Fibroblast of peridontal ligament (primary cell): ENCODE results near the gene ITPR2.

Source experiments
- DNase-seq: peaks from one replicate; pipeline ENCODE4 v3.0.0-alpha.2; 2010; ENCODE audit errors: extremely low read depth

Gene ITPR2

DNA sequence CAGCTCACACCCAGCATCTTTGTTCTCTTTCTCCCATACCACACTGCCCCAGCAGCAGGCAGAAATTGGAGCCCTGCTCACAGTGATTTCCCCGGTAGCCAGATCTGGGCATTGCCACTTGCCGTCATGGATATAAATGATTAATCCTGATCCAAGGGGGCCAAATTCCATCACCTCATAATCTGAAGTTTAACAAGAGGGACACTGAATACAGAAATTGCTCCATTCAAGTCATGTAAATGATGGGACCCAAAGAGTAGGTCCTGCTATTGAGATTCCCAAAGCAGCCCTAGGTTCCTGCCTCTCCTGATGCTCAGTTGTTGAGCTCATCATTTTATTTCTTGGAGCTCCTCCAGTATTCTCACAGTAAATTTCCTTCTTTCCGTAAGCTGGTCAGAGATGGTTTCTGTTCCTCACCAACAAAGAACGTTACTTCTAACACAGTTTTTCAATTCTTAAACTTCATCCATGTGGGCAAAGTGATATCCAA, 11.7 kb downstream of the ITPR2 start:
- peak; percentile 43 for DNase-seq

DNA sequence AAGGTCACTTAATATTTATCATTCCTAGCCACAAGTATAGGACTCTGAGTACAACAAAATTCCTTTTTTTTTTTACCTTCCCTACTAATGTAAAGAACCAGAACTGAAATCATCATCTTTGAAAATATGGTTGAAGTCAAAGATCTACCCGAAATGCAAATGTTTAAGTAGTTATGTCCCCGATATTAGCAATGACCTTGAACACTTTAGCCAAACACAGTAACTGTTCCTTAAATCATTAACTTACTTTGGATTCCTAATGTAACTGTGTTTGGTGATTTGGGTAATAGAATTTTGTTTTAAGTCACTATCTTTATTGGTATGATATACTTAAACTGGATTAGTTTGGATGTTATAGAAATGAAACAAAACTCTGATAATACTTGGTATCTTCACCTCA, 14.4 kb downstream of the ITPR2 start:
- no peak for DNase-seq

DNA sequence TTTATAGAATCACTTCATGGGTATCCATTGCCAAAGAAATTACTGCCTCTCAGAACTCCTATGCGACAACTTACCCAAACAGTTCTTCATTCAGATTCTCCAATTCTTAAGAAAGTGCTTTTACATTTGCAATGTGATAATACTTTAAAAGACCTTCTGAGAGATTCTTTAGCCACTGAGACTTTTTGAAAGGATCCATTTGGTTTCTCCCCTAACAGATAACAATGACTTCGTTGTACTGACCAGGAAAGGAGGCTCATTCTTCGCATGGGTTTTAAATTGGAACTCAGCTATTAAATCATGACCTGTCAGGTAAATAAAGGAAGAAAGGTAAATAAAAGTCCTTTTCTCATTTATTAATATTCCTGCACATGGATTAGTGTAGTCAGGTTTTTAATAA, 14.8 kb downstream of the ITPR2 start:
- no peak for DNase-seq

DNA sequence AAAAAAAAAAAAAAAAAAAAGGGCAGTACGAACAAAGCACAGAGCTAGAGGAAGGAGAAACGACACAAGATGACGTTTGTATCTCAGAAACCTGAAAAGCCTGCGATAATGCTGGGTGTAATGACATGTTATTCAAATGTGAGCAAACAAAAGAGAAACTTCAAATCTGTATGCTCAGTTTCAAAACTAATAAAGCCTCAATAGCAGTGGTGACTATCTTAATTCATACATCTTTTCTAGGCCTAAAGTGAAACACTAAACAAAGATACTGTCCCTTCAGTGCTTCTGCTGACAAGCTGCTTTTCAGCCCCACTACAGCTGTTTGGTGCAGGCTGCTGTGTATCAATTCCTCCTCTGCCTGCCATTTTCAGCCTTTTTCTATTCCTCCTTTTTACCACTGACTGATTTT, 15.8 kb downstream of the ITPR2 start:
- DNase-seq = no peak

DNA sequence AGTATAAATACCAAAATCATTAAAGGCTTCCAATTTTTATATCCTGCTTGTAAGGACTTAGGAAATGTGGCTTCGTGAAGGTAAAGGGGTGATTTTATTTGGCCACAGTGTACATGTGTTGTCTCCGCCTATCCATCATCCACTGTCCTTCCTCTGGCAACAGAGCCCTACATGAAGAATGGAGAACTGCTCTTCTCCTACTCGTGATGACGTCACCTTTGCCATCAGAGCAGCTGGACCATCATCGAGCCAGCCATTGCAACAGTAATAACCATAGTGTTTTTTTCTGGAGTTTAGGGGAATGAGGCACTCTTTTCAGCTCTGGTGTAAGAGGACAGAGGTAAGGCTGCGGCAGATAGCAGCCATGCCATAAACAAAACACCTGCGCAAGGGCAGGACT, 19.2 kb downstream of the ITPR2 start:
- no peak for DNase-seq

DNA sequence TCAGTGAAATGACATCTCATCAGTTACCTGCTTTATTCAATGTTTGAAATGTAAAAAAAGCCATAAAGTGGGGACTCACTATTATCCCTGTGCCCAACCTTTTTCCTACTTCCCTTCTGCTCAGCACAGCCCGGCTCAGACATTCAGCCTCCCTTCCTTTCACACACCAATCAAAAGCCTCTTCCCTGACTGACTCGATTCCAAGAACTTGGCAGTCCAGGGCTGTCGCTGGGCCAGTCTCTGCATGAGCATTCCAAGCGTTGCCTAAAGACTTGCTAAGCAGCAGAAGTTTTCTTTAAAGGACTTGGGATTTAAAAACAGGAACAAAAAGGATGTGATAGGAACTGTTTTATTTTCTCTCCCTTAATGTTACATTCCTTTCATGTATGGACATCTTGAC, 22.7 kb downstream of the ITPR2 start:
- DNase-seq = peak; percentile 91

DNA sequence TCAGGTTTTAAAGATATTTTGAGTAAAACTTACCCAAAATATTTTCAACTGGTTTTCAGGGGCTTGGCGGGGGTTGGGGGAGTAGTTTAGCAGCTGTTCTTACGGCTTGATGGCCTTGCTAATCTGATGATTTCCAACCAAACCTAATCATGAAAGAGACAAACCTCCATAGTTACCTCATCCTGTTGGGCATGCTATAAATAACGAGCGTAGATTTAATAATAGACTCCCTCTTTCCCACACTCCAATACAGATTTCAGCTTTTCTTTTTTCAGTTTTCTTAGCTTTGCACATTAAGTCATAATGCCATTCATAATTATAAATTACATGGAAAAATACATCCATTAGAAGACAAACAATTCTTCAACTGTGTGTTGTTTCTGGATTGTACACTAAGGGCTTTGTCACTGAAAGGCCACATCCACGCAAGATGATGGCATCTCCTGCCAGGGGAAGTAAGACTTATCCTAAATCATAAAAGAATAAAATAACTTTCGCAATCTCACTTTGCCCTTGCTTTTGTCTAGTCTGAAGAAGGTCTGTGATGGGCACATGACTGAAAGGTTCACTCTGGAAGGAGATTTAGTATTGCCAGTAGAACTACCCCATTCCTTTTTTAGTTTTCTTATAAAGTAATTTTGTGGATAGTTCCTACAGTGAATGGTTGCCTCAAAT, 23.2 kb downstream of the ITPR2 start:
- no peak for DNase-seq

DNA sequence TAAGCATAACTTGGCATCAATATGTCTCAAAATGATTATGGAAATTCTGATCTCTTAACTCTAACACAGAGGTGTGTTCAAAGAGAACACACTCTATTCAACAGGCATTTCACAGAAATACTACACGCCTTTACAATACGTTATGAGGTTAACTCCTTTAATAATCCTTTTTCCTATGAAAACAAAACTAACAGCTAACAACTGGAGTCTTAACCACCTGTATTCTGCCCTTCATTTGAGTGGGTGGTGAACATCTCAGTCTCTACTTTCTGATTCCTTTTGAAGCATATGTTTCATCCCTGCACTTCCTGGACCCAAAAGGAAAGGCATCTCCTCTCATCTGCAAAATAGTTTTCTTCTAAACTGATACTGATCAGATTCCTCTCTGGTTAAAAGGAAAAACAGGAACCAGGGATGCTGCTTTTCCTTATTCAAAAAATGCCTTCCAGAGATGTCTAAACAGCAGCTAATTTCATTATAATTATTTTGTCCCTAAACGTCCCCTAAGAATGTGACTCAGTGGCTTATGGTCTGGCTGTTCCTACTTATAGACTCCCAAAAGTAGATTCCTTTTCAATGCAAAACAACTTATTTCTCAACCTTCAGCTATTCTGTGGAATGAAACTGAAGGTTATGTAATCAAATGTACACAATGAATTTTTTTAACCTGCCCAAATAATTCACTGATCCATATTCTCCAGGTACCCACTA, 24.1 kb downstream of the ITPR2 start:
- DNase-seq = no peak

DNA sequence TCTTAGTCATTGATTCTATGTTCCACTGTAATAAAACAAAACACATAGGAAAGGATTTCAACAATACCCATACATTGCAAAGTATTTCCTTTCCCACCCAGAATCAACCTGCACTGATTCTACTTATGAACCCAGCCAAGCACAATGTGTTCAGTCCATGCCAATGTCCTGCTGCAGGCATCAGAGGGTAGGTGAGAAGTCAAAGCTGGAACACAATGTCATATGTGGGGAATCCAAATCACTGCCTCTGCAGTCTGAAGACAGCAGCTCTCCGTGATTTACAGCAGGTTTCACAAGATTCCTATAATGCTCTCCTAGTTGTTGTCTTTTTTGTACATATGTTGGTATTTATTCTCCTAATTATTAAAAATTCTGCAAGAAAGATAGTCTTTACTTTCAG, 25.7 kb downstream of the ITPR2 start:
- no peak for DNase-seq

DNA sequence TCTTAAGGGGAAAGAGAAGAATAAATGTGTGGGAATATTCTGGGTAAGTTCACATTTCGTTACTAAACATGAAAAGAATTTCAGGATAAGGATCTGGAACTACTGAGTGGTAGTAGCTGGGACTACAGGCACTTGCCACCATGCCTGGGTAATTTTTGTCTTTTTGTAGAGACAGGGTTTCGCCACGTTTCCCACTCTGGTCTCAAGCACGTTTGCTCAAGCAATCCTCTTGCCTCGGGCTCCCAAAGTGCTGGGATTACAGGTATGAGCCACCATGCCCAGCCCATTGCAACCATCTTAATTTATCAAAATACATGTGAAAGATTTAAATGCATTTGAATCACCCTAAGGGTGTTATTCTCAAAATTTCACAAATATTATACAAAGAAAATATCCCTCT, 26.4 kb downstream of the ITPR2 start:
- no peak for DNase-seq

DNA sequence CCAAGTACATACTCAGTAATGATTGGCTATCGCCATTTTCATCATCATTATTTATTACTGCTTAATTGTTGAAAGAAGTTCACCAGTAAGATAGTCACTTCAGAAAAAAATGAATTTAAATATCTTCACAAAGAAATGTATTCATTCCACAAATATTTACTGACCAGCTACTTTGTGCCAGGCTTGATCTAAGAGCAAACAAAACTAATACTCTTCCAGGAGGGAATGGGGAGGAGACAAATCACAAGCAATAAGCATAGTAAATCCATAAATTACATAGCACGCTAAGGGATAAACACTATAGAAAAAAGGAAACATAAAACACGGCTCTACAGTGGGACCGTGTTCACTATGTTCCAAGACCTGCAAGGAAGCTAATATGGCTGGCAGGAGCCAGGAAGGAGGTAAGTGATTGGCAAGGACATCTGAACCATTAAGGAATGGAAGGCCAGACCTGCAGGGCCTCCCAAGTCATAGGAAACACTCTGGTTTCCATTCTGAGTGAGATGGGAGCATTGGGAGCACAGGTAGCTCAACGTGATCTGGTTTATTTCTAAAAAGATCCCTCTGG, 27.5 kb downstream of the ITPR2 start:
- DNase-seq = no peak

DNA sequence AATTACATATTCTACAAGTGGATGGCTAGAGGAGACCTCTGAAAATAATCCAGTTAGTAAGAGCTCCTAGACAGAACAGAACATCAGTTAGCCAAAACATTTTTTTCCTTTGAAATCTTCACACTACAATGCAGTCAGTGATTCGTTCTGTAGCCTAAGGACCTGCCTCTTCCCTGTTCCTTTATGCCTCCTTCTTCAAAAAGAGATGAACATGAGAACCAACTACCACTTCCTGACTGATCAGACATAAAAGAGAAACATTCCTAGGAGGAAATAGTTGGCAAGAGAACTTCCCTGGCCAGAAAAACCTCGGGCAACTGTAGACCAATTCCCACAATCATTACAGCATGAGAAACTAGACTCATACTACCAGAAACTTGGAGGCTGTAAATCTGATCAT, 29.4 kb downstream of the ITPR2 start:
- peak; percentile 65 for DNase-seq

DNA sequence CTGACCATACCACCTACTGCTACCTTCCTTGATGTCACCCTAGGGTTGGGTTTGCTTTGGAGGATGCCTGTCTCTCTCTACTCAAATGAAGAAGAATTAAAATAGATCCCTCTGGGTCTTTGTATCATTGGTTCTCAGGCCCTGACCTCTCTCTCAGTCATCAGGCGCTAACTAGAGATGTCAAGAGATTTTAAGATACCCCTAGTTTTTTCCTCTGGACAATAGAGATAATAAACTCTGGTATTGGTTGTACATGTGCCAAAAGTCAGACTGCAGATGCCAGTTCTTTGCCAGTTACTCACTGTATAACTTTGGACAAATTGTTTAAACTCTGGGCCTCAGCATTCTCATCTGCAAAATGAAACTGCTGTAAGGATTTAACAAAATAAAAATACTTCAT, 31.5 kb downstream of the ITPR2 start:
- no peak for DNase-seq

DNA sequence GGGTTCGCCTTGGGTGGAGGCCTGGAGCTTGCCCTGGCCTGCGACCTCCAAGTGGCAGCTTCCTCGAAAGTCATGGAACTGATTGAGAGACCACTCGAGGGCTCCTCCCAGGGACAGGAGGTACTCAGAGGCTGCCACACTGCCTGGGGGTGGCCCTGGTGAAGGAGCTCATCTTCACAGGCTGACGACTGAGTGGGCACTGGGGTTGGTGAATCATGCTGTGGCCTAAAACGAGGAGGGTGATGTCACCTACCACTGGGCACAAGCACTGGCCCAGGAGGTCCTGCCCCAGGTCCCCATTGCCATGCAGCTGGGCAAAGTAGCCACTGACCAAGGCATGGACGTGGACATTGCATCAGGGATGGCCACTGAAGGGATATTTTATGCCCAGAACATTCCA, 32.1 kb downstream of the ITPR2 start:
- no peak for DNase-seq

DNA sequence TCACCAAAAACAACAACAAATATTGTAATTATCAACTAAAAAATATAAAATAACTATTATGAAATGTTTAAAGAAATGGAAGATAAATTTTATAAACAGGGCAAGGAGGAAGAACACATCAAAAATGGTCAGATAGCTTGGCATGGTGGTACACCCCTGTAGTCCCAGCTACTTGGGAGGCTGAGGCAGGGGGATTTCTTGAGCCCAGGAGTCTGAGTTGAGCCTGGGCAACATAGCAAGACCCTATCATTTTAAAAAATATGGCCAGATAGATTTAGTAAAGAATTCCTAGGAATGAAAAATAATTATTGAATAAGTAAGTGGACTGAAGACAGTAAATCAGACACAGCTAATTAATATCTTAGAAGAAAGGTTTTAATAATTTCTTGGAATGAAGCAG, 32.6 kb downstream of the ITPR2 start:
- no peak for DNase-seq

DNA sequence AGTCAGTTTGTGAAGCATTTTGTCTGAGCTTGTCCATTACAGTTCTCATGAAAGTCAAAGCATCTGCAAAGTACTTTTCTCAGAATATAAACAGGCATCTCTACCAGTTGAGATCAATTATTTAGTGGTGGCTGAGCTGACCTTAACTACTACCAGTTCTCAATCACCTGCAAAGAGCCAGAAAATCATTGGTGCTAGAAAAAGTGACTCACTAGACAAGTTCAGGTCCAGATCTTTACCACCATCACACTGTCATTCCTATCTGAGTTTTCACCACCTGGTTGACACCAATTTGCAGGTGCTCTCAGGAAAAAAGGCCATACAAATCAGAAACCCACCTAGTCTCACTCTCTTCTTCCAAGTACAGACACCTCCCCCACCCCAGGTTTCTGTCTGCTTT, 33.3 kb downstream of the ITPR2 start:
- DNase-seq = no peak

DNA sequence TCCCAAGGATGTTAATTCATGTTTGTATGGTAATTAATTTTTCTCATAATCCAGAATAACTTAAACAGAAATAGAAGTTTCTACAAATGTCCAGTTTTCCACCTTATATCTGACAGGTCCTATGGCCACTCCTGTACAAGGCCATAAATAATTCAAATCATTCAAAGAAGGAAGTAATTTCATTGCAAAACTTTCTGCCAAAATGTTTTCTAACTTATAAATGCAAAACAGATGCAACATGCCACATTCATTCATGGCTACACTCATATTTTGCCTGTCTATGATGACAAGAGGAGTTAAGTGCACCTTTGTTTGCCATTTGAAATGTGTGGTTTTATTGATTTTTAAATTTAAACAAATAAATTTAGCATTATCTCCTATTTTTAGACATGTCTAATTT, 34.4 kb downstream of the ITPR2 start:
- DNase-seq = peak; percentile 41

DNA sequence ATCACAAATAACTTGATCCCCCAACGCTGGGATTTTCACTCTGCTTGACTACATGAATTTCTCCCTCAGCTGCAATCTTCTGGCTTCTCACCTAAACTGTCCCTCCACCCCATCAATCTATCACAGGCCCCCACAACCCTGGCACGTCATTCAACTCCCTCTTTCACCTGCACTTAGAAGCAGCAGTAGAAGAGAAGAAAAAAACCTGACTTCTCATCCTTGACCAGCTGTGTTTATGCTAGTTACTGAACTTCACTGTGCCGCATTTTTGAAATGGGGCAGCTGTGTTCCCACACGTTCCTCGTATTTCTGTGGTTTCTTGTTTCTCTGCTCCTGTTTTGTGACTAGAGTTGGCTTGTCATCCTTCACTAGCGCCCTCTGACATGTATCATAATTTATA, 35.0 kb downstream of the ITPR2 start:
- peak; percentile 74 for DNase-seq

DNA sequence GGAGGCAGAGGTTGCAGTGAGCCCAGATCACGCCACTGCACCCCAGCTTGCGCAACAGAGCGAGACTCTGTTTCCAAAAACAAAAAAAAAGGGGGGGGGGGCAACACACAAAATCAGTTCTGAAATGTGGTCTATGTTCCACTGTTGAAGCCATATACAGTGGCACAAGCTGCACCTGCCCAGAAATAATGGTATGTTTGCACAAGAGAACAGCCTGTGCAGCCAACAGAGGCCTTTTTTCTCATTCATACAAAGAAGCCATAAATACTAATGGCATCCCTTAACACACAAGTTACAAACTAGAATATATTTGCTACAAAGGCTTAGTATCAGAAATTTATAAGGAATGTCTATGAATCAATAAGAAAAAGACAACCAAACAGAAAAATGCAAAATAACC, 37.1 kb downstream of the ITPR2 start:
- no peak for DNase-seq

DNA sequence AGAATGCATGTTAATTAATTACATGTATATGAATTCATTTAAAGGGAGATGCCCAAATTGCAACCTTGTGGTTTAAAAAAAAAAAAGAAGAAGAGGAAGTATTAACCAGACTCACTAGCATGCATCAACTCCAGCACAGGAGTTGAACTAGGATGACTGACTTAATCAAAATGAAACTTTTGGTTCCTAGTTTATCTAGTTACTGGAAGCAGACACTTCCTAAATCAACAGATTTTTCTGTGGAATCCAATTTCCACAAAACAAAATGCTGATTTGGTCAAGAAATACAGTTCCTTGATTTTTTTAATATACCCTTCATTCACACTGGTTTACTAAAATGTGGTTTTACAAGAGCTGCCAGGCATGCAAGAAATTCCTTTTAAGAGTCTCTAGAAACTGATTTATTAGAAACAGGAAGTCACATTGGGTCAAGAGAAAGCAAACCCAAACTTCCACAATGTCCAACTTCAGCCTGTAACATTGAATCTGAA, 41.6 kb downstream of the ITPR2 start:
- DNase-seq = peak; percentile 80

DNA sequence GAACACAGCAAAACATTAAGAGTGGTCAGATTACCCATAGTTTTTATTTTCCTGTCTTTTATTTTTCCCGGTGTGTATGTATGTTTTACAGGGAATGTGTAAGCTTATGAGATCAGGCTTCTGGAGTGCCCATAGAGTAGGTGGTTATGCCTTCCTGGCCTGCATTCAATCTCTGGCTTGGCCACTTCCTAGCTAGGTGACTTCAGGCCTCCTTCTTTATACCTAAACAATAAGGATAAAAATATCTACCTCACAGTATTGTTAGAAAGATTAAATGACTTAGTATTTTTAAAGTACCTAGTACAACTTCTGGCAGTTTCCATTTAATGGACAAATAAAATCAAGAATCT, 42.4 kb downstream of the ITPR2 start:
- no peak for DNase-seq

DNA sequence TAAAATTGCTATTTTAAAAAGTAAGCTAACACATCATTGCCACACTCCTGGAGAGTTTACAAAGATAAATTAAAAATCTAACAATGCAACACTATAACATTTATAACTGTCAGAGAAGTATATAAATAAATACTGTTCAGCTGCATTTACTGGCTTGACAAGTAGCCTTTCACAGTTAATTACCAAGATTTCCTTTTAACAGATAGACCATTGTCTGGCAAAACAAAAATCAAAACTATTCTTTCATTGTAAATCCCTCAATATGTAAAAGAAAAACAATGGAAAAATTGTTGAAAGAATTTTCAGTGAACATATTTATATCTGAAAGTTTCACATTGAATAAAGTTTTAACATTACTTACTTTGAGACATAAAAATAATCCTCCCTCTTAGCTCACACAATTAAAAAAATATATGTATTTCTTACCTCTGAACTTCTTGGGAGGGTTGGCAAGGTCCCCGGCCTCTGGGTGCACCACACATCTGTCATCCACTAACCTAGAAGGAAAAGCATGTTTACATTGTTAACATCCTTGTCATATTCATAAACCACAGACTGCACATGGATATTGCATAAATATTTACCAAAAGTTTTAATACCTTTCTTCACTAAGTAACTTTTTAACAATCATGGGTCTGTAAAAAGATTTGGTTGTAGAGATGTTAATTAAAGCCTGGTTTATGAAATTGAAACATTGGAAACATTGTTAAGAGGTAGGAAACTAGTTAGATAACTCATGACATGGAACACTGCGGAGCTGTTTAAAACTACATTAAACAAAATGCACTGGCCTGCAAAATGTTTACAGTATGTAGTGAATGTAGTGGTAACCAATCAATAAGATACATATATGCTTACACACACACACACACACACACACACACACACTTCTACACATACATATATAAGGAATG, 43.0 kb downstream of the ITPR2 start:
- peak; percentile 72 for DNase-seq
